OCI-LY7 (cell line): ENCODE results near the gene NUP133. TPM values are rescaled to one million over a fixed set of nuclear protein-coding genes. Genes with fewer than 3 reads are reported as not detected.

Experiments used
- BruUV-seq: library from RNA; stranded (reverse); fragments of 400-500 nt; replicated peaks from 2 replicates; lab custom pipeline; 2021; lab: Mats Ljungman, UMichigan
- CTCF ChIA-PET: fragments of 300-600 bp; sonication (Branson Sonifier 250); formaldehyde crosslinking; loops from one replicate; lab custom pipeline; 2022; ENCODE audit warnings: antibody characterized with exemption; ENCODE audit not compliant: unreplicated experiment; lab: Charles Lee
- POLR2A ChIA-PET: fragments of 300-600 bp; sonication (Branson Sonifier 250); formaldehyde crosslinking; loops from one replicate; lab custom pipeline; 2022; ENCODE audit warnings: antibody characterized with exemption; lab: Charles Lee
- DNase-seq: peaks from one replicate; pipeline ENCODE4 v3.0.0-alpha.2; 2015; ENCODE audit warnings: low spot score
- H2AFZ ChIP-seq: fragments of 200-600 bp; sonication (generic), shearing (Covaris generic); 2 replicates; pipeline ENCODE4 v1.6.1; 2014; ENCODE audit warnings: mild to moderate bottlenecking, antibody characterized with exemption, low read length, moderate library complexity
- H3K27ac ChIP-seq: fragments of 200-600 bp; sonication (generic); 2 replicates; pipeline ENCODE4 v1.5.1; 2014; ENCODE audit warnings: mixed run types, low read depth, mild to moderate bottlenecking, moderate library complexity, low read length, inconsistent platforms; ENCODE audit not compliant: poor library complexity, severe bottlenecking
- H3K36me3 ChIP-seq: fragments of 200-600 bp; sonication (generic); 2 replicates; pipeline ENCODE4 v1.6.1; 2014; ENCODE audit warnings: mild to moderate bottlenecking, antibody characterized with exemption, low read length, moderate library complexity, mixed read lengths; ENCODE audit not compliant: insufficient read depth
- H3K4me1 ChIP-seq: fragments of 200-600 bp; sonication (generic); 2 replicates; pipeline ENCODE4 v1.5.1; 2014; ENCODE audit warnings: mild to moderate bottlenecking, low read length; ENCODE audit not compliant: insufficient read depth, poor library complexity, severe bottlenecking
- H3K4me2 ChIP-seq: fragments of 200-600 bp; sonication (generic); 2 replicates; pipeline ENCODE4 v1.6.1; 2014; ENCODE audit warnings: mild to moderate bottlenecking, low read length
- H3K4me3 ChIP-seq: fragments of 200-600 bp; sonication (generic); 2 replicates; pipeline ENCODE4 v1.5.1; 2014; ENCODE audit warnings: mild to moderate bottlenecking, low read depth, low read length; ENCODE audit not compliant: poor library complexity, severe bottlenecking
- H3K79me2 ChIP-seq: fragments of 200-600 bp; sonication (generic); 2 replicates; pipeline ENCODE4 v1.6.1; 2016; ENCODE audit warnings: low read depth, mild to moderate bottlenecking, low read length, moderate library complexity, mixed read lengths; ENCODE audit not compliant: insufficient read depth
- H3K9me2 ChIP-seq: fragments of 200-600 bp; sonication (generic); 2 replicates; pipeline ENCODE4 v1.6.1; 2016; ENCODE audit warnings: mild to moderate bottlenecking, low read length, mixed read lengths; ENCODE audit not compliant: insufficient read depth
- H3K9me3 ChIP-seq: fragments of 200-600 bp; sonication (generic); 2 replicates; pipeline ENCODE4 v1.6.1; 2014; ENCODE audit warnings: mild to moderate bottlenecking, mixed run types, low read length, mixed read lengths
- H4K20me1 ChIP-seq: fragments of 200-600 bp; sonication (generic); 2 replicates; pipeline ENCODE4 v1.6.1; 2014; ENCODE audit warnings: mild to moderate bottlenecking, antibody characterized with exemption, low read length, moderate library complexity, mixed read lengths; ENCODE audit not compliant: insufficient read depth
- EZH2phosphoT487 ChIP-seq: fragments of 200-600 bp; sonication (generic); IDR thresholded peaks from 2 replicates; pipeline ENCODE4 v1.6.1; 2018; ENCODE audit warnings: low read depth, borderline replicate concordance, mild to moderate bottlenecking, mixed run types, antibody characterized with exemption, low read length, moderate library complexity, mixed read lengths
- intact Hi-C: fragments of 100-400 bp; cut with micrococcal nuclease; formaldehyde crosslinking; loops from one replicate; pipeline ENCODE4 v1.10.0; 2022; ENCODE audit not compliant: unreplicated experiment
- total RNA-seq, 2 experiments: library from RNA; depleted of rRNA in 1 of 2; stranded (reverse); fragments of >200 nt in 1 of 2; shearing (Covaris generic) in 1 of 2; gene quantifications; 2 replicates each; pipeline ENCODE4 v1.2.3, GENCODE V29; 2014 to 2022
- TF ChIP-seq, protein P1 (sequence below): fragments of 200-600 bp; sonication (generic); conservative IDR thresholded peaks from 2 replicates; pipeline ENCODE4 v1.5.1; 2014; ENCODE audit warnings: mild to moderate bottlenecking, antibody characterized with exemption, low read length, moderate library complexity, mixed read lengths

The NUP133 gene
- total RNA-seq, 2 experiments from 2014 or later: 33.0 to 50.4 TPM

DNA sequence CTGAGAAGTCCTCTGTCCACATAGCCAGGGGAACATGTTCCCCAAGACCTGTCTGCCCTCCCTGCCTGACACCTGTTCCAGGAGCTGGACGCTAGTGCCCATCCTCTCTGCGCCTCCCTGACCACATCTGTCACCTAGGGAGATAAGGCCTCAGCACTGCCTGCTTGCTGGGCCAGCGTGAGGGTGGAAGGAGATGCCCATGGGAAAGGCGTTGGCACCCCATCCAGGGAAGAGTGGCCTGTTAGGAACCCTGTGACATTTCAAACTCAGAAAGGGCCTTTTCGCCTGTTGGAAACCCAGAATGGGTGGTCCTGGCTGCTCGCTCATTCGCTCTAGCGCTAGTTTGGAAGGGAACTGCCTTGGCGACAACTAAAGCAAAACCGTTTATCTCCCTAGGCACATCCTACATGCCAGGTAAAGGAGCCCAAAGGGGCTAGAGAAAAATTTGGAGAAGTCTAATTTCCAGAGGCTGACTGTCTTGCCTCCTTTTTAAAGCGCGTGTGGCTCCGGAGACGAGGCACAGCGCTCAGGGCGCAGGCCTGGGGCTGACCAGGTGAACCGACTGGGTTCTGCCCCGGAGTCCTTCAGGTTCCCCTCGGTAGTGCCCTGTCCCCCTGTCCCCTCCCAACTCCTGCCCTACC lies 74.7 kb downstream of the NUP133 start:
- no peaks in the 10 kb centered on the region for H3K9me2 ChIP-seq
- DNase-seq: no peak
- BruUV-seq: no TSS peak
- no peaks in the 10 kb centered on the region for H3K36me3 ChIP-seq
- ChIA-PET CTCF (no interaction called here), POLR2A (no interaction called here)
- no peak overlapping the region for H3K4me3 ChIP-seq
- H3K27ac ChIP-seq: no peak overlapping the region
- peaks cover 10% of the 10 kb centered on the region for H3K4me1 ChIP-seq
- no peak overlapping the region for H3K4me2 ChIP-seq
- H3K79me2 ChIP-seq: no peaks in the 10 kb centered on the region
- TF ChIP-seq, protein P1, sequence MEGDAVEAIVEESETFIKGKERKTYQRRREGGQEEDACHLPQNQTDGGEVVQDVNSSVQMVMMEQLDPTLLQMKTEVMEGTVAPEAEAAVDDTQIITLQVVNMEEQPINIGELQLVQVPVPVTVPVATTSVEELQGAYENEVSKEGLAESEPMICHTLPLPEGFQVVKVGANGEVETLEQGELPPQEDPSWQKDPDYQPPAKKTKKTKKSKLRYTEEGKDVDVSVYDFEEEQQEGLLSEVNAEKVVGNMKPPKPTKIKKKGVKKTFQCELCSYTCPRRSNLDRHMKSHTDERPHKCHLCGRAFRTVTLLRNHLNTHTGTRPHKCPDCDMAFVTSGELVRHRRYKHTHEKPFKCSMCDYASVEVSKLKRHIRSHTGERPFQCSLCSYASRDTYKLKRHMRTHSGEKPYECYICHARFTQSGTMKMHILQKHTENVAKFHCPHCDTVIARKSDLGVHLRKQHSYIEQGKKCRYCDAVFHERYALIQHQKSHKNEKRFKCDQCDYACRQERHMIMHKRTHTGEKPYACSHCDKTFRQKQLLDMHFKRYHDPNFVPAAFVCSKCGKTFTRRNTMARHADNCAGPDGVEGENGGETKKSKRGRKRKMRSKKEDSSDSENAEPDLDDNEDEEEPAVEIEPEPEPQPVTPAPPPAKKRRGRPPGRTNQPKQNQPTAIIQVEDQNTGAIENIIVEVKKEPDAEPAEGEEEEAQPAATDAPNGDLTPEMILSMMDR: no peak
- no peak for TF ChIP-seq EZH2phosphoT487
- no peak overlapping the region for H2AFZ ChIP-seq
- intact Hi-C loops: no loop called here
- no peaks in the 10 kb centered on the region for H3K9me3 ChIP-seq
- no peaks in the 10 kb centered on the region for H4K20me1 ChIP-seq

DNA sequence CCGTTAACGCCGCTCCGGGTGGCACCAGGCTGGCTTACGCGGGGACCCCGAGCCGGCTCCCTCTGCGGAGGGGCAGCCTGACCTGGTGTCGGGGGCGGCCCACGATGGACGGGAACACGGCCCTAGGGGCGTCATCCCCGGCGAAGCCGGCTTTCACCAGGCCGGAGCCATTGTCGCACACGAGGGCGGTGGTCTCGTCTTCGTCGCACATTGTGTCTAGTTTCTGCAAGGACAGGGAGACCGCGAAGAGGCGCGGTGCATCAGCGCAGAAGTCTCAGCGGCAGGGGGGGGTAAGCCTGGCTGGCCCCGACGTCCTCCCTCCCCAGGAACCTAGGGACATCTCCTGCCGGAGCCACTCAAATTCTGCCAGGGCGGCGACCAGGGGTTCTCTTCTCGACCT lies 75.2 kb downstream of the NUP133 start:
- Histone ChIP-seq H2AFZ (no peak overlapping the region), H3K79me2 (no peaks in the 10 kb centered on the region), H3K4me2 (no peak overlapping the region), H3K9me2 (no peaks in the 10 kb centered on the region), H3K4me3 (no peak overlapping the region), H3K4me1 (peaks cover 16% of the 10 kb centered on the region), H3K36me3 (no peaks in the 10 kb centered on the region), H3K9me3 (no peaks in the 10 kb centered on the region), H4K20me1 (no peaks in the 10 kb centered on the region), H3K27ac (no peak overlapping the region)
- no peak for DNase-seq
- POLR2A ChIA-PET: no interaction called here
- TF ChIP-seq EZH2phosphoT487: no peak
- TF ChIP-seq, protein P1: no peak
- CTCF ChIA-PET: no interaction called here
- BruUV-seq: no TSS peak
- intact Hi-C loops: no loop called here

DNA sequence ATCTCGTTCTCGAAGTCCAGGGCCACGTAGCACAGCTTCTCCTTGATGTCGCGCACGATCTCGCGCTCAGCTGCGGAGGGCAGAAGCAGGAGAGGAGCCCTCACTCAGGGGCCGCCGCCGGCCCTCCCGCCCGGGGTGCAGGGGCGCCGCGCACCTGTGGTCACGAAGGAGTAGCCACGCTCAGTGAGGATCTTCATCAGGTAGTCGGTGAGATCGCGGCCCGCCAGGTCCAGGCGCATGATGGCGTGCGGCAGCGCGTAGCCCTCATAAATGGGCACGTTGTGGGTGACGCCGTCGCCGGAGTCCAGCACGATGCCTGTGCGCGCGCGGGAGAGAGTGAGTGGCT lies 76.1 kb downstream of the NUP133 start:
- no peaks in the 10 kb centered on the region for H3K9me2 ChIP-seq
- intact Hi-C loops: no loop called here
- no peak overlapping the region for H3K4me3 ChIP-seq
- DNase-seq: no peak
- CTCF ChIA-PET: no interaction called here
- no peak overlapping the region for H3K4me2 ChIP-seq
- POLR2A ChIA-PET: no interaction called here
- no TSS peak for BruUV-seq
- no peaks in the 10 kb centered on the region for H3K9me3 ChIP-seq
- no peak overlapping the region for H3K27ac ChIP-seq
- no peak overlapping the region for H2AFZ ChIP-seq
- TF ChIP-seq, protein P1: no peak
- no peak for TF ChIP-seq EZH2phosphoT487
- H3K4me1 ChIP-seq: peaks cover 24% of the 10 kb centered on the region
- no peaks in the 10 kb centered on the region for H3K36me3 ChIP-seq
- no peaks in the 10 kb centered on the region for H3K79me2 ChIP-seq
- no peaks in the 10 kb centered on the region for H4K20me1 ChIP-seq
